Keratinocyte (primary cell): ENCODE data around the gene CAPN5. TPM values are rescaled to one million over a fixed set of nuclear protein-coding genes. Genes with fewer than 3 reads are reported as not detected.

Experiments used
- DNase-seq: peaks from one replicate; pipeline ENCODE4 v3.0.0-alpha.2; 2011; ENCODE audit warnings: low read depth, missing footprints, low spot score
- FAIRE-seq: peaks from 2 replicates; lab custom pipeline; 2011; peaks lifted over from hg19 to GRCh38; lab: Jason Lieb, UNC
- H2AFZ ChIP-seq: 2 replicates; pipeline ENCODE4 v1.6.0; 2012; ENCODE audit warnings: low read length, control low read depth, inconsistent platforms; ENCODE audit not compliant: control insufficient read depth
- H3K27ac ChIP-seq: 2 replicates; pipeline ENCODE4 v1.5.1; 2011; ENCODE audit warnings: low read length; ENCODE audit not compliant: control insufficient read depth, insufficient read depth
- H3K27me3 ChIP-seq: 3 replicates; pipeline ENCODE4 v1.6.0; 2011; ENCODE audit warnings: low read length; ENCODE audit not compliant: control insufficient read depth, insufficient read depth; ENCODE audit errors: extremely low read depth
- H3K36me3 ChIP-seq, 2 experiments: 2 replicates in 1 of 2; 3 replicates in 1 of 2; pipeline ENCODE4 v1.5.1; 2011; ENCODE audit warnings: low read length in 2 of 2, mild to moderate bottlenecking in 1 of 2; ENCODE audit not compliant: control insufficient read depth in 2 of 2, insufficient read depth in 2 of 2; ENCODE audit errors: extremely low read depth in 1 of 2
- H3K4me1 ChIP-seq: 3 replicates; pipeline ENCODE4 v1.5.1; 2011; ENCODE audit warnings: low read length; ENCODE audit not compliant: control insufficient read depth, insufficient read depth; ENCODE audit errors: extremely low read depth
- H3K4me2 ChIP-seq: 3 replicates; pipeline ENCODE4 v1.6.0; 2011; ENCODE audit warnings: low read depth, low read length; ENCODE audit not compliant: control insufficient read depth, insufficient read depth; ENCODE audit errors: extremely low read depth
- H3K4me3 ChIP-seq, 3 experiments: fragments of 200-600 bp in 1 of 3; sonication (generic) in 1 of 3; 2 replicates in 2 of 3; 3 replicates in 1 of 3; pipeline ENCODE4 v1.5.1; 2011 to 2016; ENCODE audit warnings: low read length in 3 of 3, mild to moderate bottlenecking in 3 of 3, control low read depth in 2 of 3, inconsistent platforms in 1 of 3, low read depth in 1 of 3, mixed read lengths in 1 of 3, mixed run types in 1 of 3, moderate library complexity in 1 of 3; ENCODE audit not compliant: control insufficient read depth in 2 of 3, insufficient read depth in 2 of 3; ENCODE audit errors: extremely low read depth in 1 of 3
- H3K79me2 ChIP-seq: 2 replicates; pipeline ENCODE4 v1.6.0; 2012; ENCODE audit warnings: low read length; ENCODE audit not compliant: control insufficient read depth, insufficient read depth
- H3K9ac ChIP-seq: 3 replicates; pipeline ENCODE4 v1.6.0; 2011; ENCODE audit warnings: low read length; ENCODE audit not compliant: control insufficient read depth, insufficient read depth; ENCODE audit errors: extremely low read depth
- H3K9me1 ChIP-seq: 3 replicates; pipeline ENCODE4 v1.6.0; 2011; ENCODE audit warnings: low read length; ENCODE audit not compliant: control insufficient read depth, insufficient read depth; ENCODE audit errors: extremely low read depth
- H3K9me3 ChIP-seq: 2 replicates; pipeline ENCODE4 v1.5.1; 2012; ENCODE audit warnings: low read depth, low read length; ENCODE audit not compliant: control insufficient read depth
- H4K20me1 ChIP-seq: 3 replicates; pipeline ENCODE4 v1.6.0; 2011; ENCODE audit warnings: low read length; ENCODE audit not compliant: control insufficient read depth, insufficient read depth; ENCODE audit errors: extremely low read depth
- CTCF ChIP-seq, 3 experiments: IDR thresholded peaks in 1 of 3; conservative IDR thresholded peaks in 1 of 3; optimal IDR thresholded peaks in 1 of 3; 2 replicates in 2 of 3; 3 replicates in 1 of 3; pipeline versions ENCODE3 to v1.5.1; 2011; ENCODE audit warnings: low read length in 3 of 3, mild to moderate bottlenecking in 3 of 3, moderate library complexity in 2 of 3, control low read depth in 1 of 3, inconsistent platforms in 1 of 3; ENCODE audit not compliant: insufficient read depth in 2 of 3; ENCODE audit errors: extremely low read depth in 1 of 3
- EZH2 ChIP-seq: IDR thresholded peaks from one replicate; pipeline ENCODE4 v1.6.1; 2012; ENCODE audit warnings: inconsistent platforms, mild to moderate bottlenecking, low read length, moderate library complexity
- dilution Hi-C: fragments of 300-500 bp; cut with MboI; formaldehyde crosslinking; loops from one replicate; pipeline ENCODE4 v1.7.0; 2020; ENCODE audit warnings: low sequenced_read_pairs; ENCODE audit not compliant: extremely low pct_ligation_motif_present
- polyA plus RNA-seq, 5 experiments: library from polyadenylated mRNA; depleted of rRNA in 3 of 5; stranded (reverse) in 3 of 5; stranded (forward) in 1 of 5; unstranded in 1 of 5; fragments of >200 nt; gene quantifications; 1 replicate in 1 of 5; 2 replicates in 3 of 5; 3 replicates in 1 of 5; pipeline versions ENCODE4 v1.2.1 to v1.2.3, GENCODE V29; 2011 to 2012; ENCODE audit warnings: missing spikeins in 2 of 5, low read depth in 1 of 5, low replicate concordance in 1 of 5

The CAPN5 gene
- polyA plus RNA-seq, 1 donor (not counting 4 experiments of a cell fraction or from before 2014, with no cell fraction given): 1.2 TPM

- FAIRE-seq: no peak
These were observed 36.9 kb upstream of the CAPN5 start for GRCh38 chr11:77029829-77030228.

GRCh38 chr11:77030834-77031414 lies 35.8 kb upstream of the CAPN5 start:
- Histone ChIP-seq H3K4me3 (no peak overlapping the region), H3K9me3 (no peaks in the 10 kb centered on the region), H3K9ac (no peak overlapping the region), H3K4me2 (no peak overlapping the region), H3K4me1 (peaks cover 7% of the 10 kb centered on the region), H4K20me1 (no peaks in the 10 kb centered on the region), H3K27me3 (peaks cover 20% of the 10 kb centered on the region), H2AFZ (no peak overlapping the region), H3K79me2 (no peaks in the 10 kb centered on the region), H3K27ac (no peak overlapping the region), H3K36me3 (no peaks in the 10 kb centered on the region), H3K9me1 (no peaks in the 10 kb centered on the region)
- FAIRE-seq: no peak
- dilution Hi-C loops: no loop called here
- TF ChIP-seq EZH2 (no peak), CTCF (optimal IDR thresholded peaks at IDR 0.05 in 1 of 3, IDR thresholded peaks at IDR 0.05 in 1 of 3, conservative IDR thresholded peaks at IDR 0.05 in 1 of 3; ENCODE audit: extremely low read depth in 1 of 3, insufficient read depth in 2 of 3, low read length in 3 of 3) (no peak)
- DNase-seq: no peak

More at GRCh38 chr11:77029829-77030228, 36.9 kb upstream of the CAPN5 start:
- H3K4me1 ChIP-seq: no peaks in the 10 kb centered on the region
- dilution Hi-C loops: no loop called here
- H3K4me2 ChIP-seq: no peak overlapping the region
- no peak overlapping the region for H3K9ac ChIP-seq
- no peak for DNase-seq
- no peaks in the 10 kb centered on the region for H3K9me1 ChIP-seq
- H3K9me3 ChIP-seq: no peaks in the 10 kb centered on the region
- H3K27ac ChIP-seq: no peak overlapping the region
- H3K79me2 ChIP-seq: no peaks in the 10 kb centered on the region
- H3K27me3 ChIP-seq: peaks cover 20% of the 10 kb centered on the region
- no peak overlapping the region for H2AFZ ChIP-seq
- TF ChIP-seq EZH2: peak; percentile 30
- TF ChIP-seq CTCF (optimal IDR thresholded peaks at IDR 0.05 in 1 of 3, IDR thresholded peaks at IDR 0.05 in 1 of 3, conservative IDR thresholded peaks at IDR 0.05 in 1 of 3; ENCODE audit: extremely low read depth in 1 of 3, insufficient read depth in 2 of 3, low read length in 3 of 3): no peak
- H3K36me3 ChIP-seq: no peaks in the 10 kb centered on the region
- no peak overlapping the region for H3K4me3 ChIP-seq
- no peaks in the 10 kb centered on the region for H4K20me1 ChIP-seq
